HG03439 (cell line): ENCODE results near the gene PSME3IP1.
A peak's percentile ranks its signal among the peaks of the same experiment; 100 is the strongest.
"Not testable (repeated sequence)": the region's sequence is repeated elsewhere in the genome, so short reads cannot be mapped to it uniquely, and the experiment has no call there.

Experiments
- ATAC-seq: cut with Tn5 transposase; IDR thresholded peaks from one replicate; pipeline ENCODE4 v1.9.1; 2021; ENCODE audit warnings: mild to moderate bottlenecking, moderate library complexity; ENCODE audit not compliant: unreplicated experiment

The PSME3IP1 gene, protein sequence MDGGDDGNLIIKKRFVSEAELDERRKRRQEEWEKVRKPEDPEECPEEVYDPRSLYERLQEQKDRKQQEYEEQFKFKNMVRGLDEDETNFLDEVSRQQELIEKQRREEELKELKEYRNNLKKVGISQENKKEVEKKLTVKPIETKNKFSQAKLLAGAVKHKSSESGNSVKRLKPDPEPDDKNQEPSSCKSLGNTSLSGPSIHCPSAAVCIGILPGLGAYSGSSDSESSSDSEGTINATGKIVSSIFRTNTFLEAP

DNA sequence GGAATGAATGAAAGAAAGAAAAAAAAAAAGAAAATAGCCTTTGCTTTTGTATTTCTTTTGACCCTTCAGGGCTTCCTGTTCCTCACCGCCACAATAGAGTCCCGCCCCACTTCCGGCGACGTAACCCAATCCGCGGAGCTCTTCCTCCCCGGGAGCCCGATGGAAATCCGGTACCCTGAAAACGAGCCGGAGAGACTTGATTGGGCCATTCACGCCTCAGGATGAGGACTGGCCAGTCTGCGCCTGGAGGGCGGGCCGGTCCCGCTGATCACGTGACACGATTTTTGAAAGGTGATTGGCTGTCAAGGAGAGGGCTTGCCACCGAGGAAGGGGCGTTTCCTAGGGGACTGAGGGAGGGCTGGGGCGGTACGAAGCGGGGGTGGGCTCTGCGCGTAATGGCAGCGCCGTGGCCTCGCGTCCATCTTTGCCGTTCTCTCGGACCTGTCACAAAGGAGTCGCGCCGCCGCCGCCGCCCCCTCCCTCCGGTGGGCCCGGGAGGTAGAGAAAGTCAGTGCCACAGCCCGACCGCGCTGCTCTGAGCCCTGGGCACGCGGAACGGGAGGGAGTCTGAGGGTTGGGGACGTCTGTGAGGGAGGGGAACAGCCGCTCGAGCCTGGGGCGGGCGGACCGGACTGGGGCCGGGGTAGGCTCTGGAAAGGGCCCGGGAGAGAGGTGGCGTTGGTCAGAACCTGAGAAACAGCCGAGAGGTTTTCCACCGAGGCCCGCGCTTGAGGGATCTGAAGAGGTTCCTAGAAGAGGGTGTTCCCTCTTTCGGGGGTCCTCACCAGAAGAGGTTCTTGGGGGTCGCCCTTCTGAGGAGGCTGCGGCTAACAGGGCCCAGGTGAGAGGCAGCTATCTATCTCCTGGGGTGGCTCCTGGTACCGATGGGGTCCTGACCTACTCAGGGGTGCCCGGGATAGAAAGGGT is at the start of gene PSME3IP1, which contains the start of gene RSPRY1:
PSME3IP1 (minus strand) TSS at position 95 of the 927 bp plus-strand sequence. CDS start 12,185 bp downstream, outside the sequence.
RSPRY1 (plus strand) TSS at position 385 of the 927 bp plus-strand sequence. CDS start 18,330 bp downstream, outside the sequence.
- ATAC-seq = peak; percentile 92

DNA sequence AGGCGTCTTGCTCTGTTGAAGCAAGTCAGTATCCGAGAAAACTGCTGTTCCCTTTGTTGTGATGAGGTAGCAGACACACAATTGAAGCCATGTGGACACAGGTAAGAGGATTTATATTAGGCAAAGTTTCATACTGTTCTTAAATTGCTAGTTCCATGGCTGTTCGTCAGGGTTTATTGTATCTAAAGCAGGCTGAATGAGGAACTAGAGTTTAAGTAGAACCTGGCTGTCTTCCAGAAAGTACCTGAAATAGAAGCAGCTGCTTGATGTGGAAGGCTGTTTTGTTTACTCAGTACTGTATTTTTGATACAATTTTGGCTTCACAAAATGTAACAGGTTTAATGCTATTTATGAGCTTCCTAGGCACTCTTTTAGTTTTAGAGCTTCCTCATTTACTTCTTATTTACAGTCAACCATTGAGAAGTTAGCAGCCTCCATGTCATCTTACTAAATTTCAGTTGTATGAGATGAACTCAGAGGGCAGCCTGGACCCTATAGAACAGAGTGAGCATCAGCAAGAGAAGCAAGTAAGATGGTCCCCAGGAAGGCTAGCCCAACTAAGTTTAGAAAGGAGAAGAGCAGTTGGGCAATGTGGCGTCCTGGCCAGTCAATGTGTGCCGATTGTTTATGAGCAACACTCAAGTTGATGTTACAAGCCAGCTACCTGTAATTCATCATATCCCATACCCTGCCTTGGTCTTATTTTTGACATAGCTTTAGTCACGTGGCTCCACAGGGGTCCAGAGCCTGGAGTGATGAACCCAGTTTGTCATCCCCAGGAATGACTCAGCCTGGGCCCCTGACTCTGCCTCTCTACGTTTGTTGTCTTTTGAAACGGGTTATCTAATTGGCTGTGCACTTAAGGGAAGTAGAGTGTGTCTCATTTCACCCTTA is 49.5 kb upstream of the PSME3IP1 start:
- ATAC-seq = no peak

DNA sequence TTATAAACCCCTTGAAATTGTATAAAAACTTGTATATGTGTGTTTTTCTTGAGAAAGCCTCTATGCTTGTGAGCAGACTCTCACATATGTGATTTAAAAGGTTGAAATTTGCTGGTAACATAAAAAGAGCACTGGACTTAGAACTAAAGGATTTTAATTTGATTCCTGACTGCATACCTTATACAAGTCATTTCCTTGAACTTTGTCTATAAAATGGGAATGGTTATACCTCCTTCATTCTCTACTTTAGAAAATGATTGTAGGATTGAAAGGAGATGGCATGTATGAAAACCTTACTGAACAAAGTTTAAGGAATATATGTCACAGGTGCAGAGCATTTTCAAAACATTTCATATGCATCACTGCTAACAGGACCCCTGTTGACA is 48.9 kb upstream of the PSME3IP1 start:
- ATAC-seq = no peak

DNA sequence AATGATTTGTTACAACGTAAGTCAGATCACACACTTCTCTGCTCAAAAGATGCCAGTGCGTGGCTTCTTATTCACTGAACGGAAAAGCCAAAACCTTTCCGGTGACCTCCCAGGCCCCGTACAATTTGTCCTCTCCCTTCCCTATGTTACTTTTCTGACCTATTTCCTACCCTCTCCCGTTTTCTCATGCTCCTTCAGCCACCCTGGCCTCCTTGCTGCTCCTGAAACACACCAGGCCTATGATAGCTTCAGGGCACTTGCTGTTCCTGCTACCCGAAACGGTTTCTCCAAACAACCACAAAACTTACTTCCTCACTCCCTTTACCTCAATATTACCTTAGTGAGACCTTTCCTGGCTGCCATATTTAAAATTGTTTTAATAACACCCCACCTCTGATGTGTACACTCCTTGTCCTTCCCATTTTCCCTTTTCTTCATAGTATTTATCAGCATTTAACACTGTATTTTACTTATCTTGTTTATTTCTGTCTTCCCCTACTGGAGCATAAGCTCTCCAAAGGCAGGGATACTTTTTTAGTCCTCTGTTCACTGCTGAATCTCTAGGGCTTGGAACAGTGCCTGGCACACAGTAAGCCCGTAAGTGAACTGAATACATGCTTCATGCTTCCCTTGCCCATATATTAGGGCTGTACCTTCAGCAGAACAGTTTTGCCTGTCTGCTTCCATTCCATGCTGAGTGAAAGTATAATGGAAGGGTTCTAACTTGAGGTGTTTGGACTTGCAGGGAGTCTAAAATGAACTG is 48.3 kb upstream of the PSME3IP1 start:
- no peak for ATAC-seq

DNA sequence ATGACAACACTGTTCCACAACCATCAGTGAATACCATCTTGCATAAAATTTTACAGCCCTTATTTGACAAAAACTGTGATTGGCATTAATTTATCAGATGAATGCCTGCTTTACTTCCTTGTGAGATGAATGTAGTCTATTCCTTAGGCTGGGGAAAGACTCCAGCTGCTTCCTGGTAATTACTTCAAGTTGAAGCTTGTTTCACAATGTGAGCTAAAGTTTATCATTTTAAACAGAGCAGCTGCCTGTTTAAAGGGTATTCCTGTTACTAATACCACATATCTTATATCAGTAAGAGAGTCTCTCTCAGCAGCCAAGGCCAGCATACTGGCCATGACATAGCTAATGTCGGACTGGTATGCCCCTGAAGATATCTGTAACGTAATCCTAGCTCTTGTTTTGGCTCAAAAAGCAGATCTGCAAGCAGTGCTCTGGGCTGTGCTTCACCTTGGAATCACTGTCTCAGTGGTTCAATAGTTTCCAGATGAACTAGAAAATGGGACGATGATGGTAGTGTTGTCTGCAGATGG is 46.0 kb upstream of the PSME3IP1 start:
- ATAC-seq = no peak

DNA sequence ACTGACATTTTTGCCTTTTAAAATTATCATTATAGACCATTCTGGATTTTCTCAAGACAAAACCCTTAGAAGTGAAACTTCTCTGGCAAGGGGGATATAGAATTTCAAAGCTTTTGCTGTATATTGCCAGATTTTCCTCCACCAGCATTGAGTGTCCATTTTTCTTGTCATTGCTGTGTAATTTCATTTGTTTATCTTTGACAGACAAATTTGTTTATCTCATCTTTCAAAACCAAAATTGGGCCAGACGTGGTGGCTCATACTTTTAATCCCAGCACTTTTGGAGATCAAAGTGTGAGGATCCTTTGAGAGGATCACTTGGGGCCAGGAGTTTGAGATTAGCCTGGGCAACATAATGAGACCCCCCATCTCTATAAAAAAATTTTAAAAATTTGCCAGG is 43.2 kb upstream of the PSME3IP1 start:
- no peak for ATAC-seq

DNA sequence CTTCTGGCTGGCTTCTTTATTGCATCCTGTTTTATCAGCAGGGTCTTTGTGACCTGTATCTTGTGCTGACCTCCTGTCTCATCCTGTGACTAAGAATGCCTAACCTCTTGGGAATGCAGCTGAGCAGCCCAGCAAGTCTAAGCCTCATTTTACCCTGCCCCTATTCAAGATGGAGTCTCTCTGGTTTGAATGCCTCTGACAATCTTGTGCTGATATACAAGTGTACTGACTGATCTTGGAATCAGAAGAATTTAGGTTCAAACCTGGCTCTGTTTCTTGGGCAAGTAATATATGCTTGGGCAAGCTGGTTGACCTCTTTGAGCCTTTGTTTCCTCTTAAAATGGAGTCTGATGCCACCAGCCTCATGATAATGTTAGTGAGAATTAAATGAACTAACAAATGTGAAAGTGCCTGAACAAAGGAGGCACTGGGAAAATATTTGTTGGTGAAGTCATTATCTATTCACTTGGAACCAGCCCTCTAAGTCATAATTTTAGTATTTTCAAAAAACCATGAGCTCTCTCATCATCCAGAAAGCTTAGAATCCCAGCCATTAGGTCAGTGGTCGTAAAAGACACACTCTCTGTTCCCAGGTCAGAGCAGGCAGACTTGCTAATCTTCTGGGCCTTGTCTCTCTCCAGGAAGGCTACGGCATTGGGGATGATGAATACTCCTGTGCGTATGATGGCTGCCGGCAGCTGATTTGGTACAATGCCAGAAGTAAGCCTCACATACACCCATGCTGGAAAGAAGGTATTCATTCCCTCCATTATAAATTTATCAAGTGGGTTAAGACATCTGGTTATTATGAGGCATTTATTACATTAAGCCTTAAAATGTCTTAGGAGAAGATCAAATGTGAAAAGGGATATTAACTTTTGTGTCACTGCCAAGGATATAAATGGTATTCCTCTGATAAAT is 41.1 kb upstream of the PSME3IP1 start:
- no peak for ATAC-seq

DNA sequence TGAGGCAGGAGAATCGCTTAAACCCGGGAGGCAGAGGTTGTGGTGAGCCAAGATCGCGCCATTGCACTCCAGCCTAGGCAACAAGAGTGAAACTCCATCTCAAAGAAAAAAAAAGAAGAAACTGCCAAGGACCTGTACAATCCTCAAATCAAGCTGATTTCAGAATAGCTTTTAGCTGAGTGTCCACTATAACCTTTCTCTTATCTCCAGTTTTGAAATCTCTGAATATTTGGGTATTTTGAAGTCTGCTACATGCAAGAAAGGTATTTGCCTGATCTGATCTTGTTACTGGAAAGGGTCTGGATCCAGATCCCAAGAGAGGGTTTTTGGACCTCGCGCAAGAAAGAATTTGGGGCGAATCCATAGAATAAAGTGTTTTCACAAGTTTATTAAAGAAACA is 40.1 kb upstream of the PSME3IP1 start:
- ATAC-seq = no peak

DNA sequence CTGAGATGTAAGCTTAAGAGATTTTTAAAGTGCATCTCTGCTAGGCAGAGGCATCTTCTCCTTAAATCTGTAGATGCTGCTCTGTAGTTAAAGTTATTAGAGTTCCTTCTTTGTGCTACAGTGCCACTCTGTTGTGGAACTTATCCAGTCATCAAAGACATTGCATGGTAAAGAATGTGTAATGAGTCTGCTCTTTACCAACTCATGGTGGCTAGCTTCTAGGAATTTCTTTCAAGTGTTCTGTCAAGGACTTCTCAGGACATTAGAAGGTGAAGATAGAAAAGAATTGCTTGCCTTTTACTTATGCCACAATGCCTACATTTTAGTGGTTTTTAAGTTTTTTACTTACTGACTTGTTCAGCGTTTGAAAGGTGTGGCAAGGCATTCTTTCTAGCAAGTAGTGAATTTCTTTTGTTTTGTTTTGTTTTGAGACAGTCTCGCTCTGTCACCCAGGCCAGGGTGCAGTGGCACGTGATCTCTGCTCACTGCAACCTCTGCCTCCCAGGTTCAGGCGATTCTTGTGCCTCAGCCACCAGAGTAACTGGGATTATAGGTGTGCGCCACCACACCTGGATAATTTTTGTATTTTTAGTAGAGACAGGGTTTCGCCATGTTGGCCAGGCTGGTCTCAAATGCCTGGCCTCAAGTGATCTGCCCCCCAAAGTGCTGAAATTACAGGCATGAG is 39.0 kb upstream of the PSME3IP1 start:
- ATAC-seq = no peak

DNA sequence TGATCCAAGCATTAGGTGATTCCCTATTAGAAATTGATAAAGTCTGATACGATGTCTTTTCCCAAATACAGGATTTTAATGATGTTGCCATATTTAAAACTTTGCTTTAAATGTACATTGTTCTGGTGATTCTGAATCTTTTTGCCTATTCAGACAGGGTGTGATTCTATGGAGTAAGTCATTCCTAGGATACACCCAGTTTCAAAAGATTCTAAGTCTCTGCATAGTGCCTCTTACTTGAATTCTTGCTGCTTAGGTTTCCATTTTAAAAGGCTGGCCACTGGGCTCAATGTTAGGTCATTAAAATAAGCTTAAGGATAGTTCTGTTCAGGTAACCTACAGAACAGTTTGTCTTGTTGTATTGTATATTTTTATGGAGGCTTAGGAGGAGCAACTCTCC is 37.2 kb upstream of the PSME3IP1 start:
- ATAC-seq = no peak

DNA sequence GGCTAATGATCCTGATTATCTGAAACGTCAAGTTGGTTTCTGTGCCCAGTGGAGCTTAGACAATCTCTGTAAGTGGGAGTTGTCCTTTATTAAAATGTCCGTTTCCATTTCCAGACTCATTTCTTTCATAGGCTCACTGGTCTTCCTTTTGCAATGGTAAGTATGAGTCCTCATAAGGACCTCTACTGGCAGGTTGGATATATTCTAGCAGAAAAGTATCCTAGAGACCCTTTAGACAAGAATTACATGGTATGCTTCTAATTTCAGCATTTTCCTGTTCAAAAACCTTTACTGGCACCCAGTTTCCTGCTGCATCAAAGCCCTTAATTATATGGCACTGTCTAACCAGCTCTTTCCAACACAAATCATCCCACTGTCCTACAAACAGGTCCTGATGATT is 31.1 kb upstream of the PSME3IP1 start:
- no peak for ATAC-seq

DNA sequence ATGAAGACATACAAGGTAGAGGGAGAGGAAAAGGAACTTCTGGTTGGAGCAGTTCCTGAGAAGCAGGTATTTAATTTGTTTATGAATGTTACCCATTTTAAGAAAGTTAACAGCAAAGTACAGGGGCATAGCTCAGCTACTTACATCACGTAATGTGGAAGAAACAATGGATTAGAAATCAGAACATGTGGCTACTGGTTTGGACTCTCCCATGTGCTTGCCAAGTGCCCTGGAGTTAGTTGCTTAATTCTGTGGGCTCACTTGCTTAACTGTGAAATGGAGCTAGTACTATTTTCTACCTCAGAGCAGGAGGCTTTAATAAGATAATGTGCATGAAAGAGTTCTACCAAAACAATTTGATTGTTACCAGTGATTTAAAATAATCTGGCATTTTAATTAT is 27.6 kb upstream of the PSME3IP1 start:
- ATAC-seq = no peak

DNA sequence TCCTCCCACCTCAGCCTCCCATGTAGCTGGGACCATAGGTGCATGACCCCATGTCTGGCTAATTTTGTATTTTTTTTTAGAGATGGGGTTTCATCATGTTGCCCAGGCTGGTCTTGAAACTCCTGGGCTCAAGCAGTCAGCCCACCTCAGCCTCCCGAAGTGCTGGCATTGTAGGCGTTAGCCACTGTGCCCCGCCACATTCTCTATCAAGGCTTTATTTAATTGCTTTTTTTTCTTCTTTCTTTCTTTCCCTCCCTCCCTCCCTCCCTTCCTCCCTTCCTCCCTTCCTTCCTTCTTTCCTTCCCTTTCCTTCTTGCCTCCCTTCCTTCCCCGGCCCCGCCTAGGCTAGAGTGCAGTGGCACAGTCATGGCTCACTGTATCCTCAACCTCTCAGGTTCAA is 23.9 kb upstream of the PSME3IP1 start:
- no peak for ATAC-seq

DNA sequence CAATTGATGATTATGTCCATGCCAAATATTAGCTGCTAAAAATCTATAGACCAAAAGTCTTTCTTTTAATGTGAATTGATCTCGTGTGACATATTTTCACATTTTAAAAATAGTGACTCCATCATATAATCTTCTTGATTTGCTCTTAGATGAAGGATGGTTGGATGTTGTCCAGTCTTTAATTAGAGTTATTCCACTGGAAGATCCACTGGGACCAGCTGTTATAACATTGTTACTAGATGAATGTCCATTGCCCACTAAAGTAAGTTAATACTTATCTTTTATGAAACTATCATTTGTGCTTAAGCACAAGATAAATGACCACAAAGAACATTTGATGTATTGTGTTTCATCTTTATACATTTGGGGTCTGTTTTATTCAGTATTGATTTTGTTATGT is 23.1 kb upstream of the PSME3IP1 start:
- no peak for ATAC-seq

DNA sequence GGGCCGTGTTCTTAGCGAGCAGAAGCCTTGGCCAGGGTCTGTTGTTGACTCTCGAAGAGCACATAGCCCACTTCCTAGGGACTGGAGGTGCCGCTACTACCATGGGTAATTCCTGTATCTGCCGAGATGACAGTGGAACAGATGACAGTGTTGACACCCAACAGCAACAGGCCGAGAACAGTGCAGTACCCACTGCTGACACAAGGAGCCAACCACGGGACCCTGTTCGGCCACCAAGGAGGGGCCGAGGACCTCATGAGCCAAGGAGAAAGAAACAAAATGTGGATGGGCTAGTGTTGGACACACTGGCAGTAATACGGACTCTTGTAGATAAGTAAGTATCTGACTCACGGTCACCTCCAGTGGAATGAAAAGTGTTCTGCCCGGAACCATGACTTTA is 18.8 kb upstream of the PSME3IP1 start:
- ATAC-seq = no peak

DNA sequence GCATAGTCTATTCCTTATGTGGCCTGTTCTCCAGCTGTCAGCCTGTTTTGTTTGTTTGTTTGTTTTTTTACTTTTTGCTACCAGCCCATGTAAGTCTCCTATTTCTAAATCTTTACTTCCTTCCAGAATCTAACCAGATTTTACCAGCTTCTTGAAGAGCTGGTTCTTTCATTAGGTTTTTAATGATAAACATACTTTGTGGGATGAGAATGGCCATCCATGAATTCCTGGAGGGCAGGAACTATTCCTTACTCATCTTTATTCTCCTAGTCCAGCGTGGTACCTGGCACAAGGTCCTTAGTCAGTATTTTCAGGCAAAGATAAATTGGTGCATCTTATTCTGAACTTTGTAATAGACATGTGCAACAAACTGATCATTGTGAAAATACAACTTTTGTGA is 17.6 kb upstream of the PSME3IP1 start:
- ATAC-seq = no peak

DNA sequence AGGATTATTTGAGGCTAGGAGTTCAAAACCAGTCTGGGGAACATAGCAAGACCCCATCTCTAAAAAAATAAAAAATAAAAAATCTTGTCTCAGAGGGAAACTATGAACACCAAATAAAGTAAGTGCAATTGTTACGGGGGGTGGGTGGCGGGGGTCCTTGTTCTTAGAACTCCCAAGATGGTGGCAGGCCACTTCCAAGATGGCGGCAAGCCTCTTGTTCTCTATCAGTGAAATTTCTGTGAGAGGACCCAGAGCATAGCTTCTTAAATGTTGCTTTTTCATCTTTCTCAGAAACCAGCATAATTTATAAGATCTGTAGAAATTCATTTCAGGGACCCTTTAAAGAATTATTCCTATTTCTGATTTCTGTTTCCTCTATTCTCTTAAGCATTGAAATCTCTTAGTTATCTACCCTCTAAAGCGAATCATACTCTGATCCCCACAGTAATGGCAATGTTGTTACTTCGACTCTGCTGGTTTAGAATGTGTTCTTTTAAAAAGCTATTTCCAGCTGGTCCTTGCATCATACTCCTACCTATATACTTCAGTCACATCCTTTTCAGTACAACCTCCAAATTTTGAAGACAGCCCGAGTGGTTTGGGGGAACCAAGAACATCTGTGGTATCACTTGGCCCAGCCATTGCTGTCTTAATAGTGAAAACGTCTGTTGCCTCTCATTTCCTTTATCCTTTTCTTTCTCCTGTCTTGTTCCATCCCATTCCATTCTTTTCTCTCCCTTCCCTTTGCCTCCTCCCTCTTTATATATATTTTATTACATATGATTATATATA is 16.5 kb upstream of the PSME3IP1 start:
- no peak for ATAC-seq

DNA sequence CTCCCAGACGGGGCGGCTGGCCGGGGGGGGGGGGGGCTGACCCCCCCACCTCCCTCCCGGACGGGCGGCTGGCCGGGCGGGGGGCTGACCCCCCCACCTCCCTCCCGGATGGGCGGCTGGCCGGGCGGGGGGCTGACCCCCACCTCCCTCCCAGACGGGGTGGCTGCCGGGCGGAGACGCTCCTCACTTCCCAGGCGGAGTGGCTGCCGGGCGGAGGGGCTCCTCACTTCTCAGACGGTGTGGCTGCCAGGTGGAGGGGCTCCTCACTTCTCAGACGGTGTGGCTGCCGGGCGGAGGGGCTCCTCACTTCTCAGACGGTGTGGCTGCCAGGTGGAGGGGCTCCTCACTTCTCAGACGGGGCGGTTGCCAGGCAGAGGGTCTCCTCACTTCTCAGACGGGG is 15.1 kb upstream of the PSME3IP1 start:
- ATAC-seq = not testable (repeated sequence)
